B cell (primary cell): ENCODE data around the gene ALX3. TPM values are rescaled to one million over a fixed set of nuclear protein-coding genes. Genes with fewer than 3 reads are reported as not detected.

Experiments used
- ATAC-seq: fragments of 200-7000 bp; cut with Tn5 transposase; one replicate; pipeline ENCODE4 v1.10.0; 2021; ENCODE audit warnings: low read depth, mild to moderate bottlenecking, moderate number of reproducible peaks, moderate library complexity
- CTCF ChIA-PET: fragments of 350-600 bp; sonication (Branson Sonifier 250); formaldehyde crosslinking; loops from one replicate; lab custom pipeline; 2021; ENCODE audit warnings: antibody characterized with exemption, inconsistent platforms; lab: Charles Lee
- POLR2A ChIA-PET: fragments of 350-600 bp; sonication (Branson Sonifier 250); formaldehyde crosslinking; loops from one replicate; lab custom pipeline; 2021; ENCODE audit warnings: antibody characterized with exemption; lab: Charles Lee
- DNase-seq: peaks from one replicate; pipeline ENCODE4 v3.0.0; 2013
- H2AFZ ChIP-seq: 2 replicates; pipeline ENCODE4 v1.6.1; 2012; ENCODE audit warnings: mild to moderate bottlenecking, low read depth, low read length; ENCODE audit not compliant: insufficient read depth, poor library complexity, severe bottlenecking
- H3K27ac ChIP-seq, 2 donors: 1 replicate in 1 of 2; 2 replicates in 1 of 2; pipeline ENCODE4 v1.5.1; 2012 to 2013; ENCODE audit warnings: low read length in 2 of 2, mild to moderate bottlenecking in 2 of 2, moderate library complexity in 1 of 2
- H3K27me3 ChIP-seq, 4 experiments: fragments of 200-600 bp in 1 of 4; sonication (generic) in 1 of 4; replicated peaks in 1 of 4; 1 replicate in 2 of 4; 2 replicates in 2 of 4; pipeline versions ENCODE4 v1.6.1 to v1.7.0; 2013 to 2016; ENCODE audit warnings: low read length in 3 of 4, mild to moderate bottlenecking in 2 of 4, mixed read lengths in 1 of 4, moderate library complexity in 1 of 4; ENCODE audit not compliant: insufficient read depth in 4 of 4, control insufficient read depth in 3 of 4; ENCODE audit errors: control extremely low read depth in 1 of 4
- H3K36me3 ChIP-seq, 2 experiments: replicated peaks in 1 of 2; 1 replicate in 1 of 2; 2 replicates in 1 of 2; pipeline versions ENCODE4 v1.6.1 to v1.7.1; 2013; ENCODE audit warnings: low read length in 1 of 2; ENCODE audit not compliant: insufficient read depth in 2 of 2, control insufficient read depth in 1 of 2; ENCODE audit errors: control extremely low read depth in 1 of 2, extremely low read depth in 1 of 2
- H3K4me1 ChIP-seq, 2 donors: fragments of 200-600 bp in 1 of 2; sonication (generic) in 1 of 2; 1 replicate in 1 of 2; 2 replicates in 1 of 2; pipeline versions ENCODE4 v1.5.1 to v1.6.1; 2013 to 2017; ENCODE audit warnings: low read length in 2 of 2; ENCODE audit not compliant: control insufficient read depth in 2 of 2, insufficient read depth in 2 of 2
- H3K4me2 ChIP-seq: replicated peaks from 2 replicates; pipeline ENCODE3; 2012; ENCODE audit warnings: mild to moderate bottlenecking, low read depth, low read length; ENCODE audit not compliant: poor library complexity, severe bottlenecking
- H3K4me3 ChIP-seq, 5 experiments: fragments of 200-600 bp in 1 of 5; sonication (generic) in 1 of 5; 1 replicate in 3 of 5; 2 replicates in 2 of 5; pipeline versions ENCODE4 v1.5.1 to v1.7.0; 2011 to 2016; ENCODE audit warnings: low read length in 4 of 5, mild to moderate bottlenecking in 4 of 5, low read depth in 2 of 5, control low read depth in 1 of 5, moderate library complexity in 1 of 5; ENCODE audit not compliant: insufficient read depth in 1 of 5; ENCODE audit errors: control extremely low read depth in 1 of 5, extremely low read depth in 1 of 5
- H3K79me2 ChIP-seq: fragments of 200-600 bp; sonication (generic); one replicate; pipeline ENCODE4 v1.6.0; 2016; ENCODE audit warnings: low read length; ENCODE audit not compliant: control insufficient read depth, insufficient read depth
- H3K9ac ChIP-seq: fragments of 200-600 bp; sonication (generic); 2 replicates; pipeline ENCODE4 v1.6.1; 2017; ENCODE audit warnings: mild to moderate bottlenecking, low read length, moderate library complexity
- H3K9me3 ChIP-seq, 3 donors: one replicate each; pipeline versions ENCODE4 v1.6.1 to v1.7.1; 2013; ENCODE audit warnings: low read length in 2 of 3; ENCODE audit not compliant: control insufficient read depth in 2 of 3, insufficient read depth in 1 of 3; ENCODE audit errors: control extremely low read depth in 1 of 3
- H4K20me1 ChIP-seq: 2 replicates; pipeline ENCODE4 v1.6.0; 2012; ENCODE audit warnings: mild to moderate bottlenecking, low read length; ENCODE audit not compliant: insufficient read depth, control insufficient read depth, poor library complexity, severe bottlenecking
- H3K27ac Mint-ChIP-seq: one replicate; pipeline ENCODE4 v1.8.0; 2021; ENCODE audit warnings: mixed read lengths
- H3K27me3 Mint-ChIP-seq: one replicate; pipeline ENCODE4 v1.8.0; 2021; ENCODE audit warnings: mixed read lengths
- H3K4me1 Mint-ChIP-seq: one replicate; pipeline ENCODE4 v1.8.0; 2021; ENCODE audit warnings: mixed read lengths
- H3K4me3 Mint-ChIP-seq: one replicate; pipeline ENCODE4 v1.8.0; 2021; ENCODE audit warnings: mixed read lengths
- H3K9me3 Mint-ChIP-seq: one replicate; pipeline ENCODE4 v1.8.0; 2022; ENCODE audit warnings: mixed read lengths; ENCODE audit not compliant: insufficient read depth
- CTCF ChIP-seq: fragments of 200-600 bp; IDR thresholded peaks from one replicate; pipeline ENCODE4 v1.8.0; 2022; ENCODE audit warnings: antibody characterized with exemption, mild to moderate bottlenecking
- EZH2 ChIP-seq: IDR thresholded peaks from 2 replicates; pipeline ENCODE4 v1.6.1; 2012; ENCODE audit warnings: borderline replicate concordance, low read depth, mild to moderate bottlenecking, moderate library complexity, low read length; ENCODE audit not compliant: insufficient read depth, poor library complexity, severe bottlenecking
- WGBS: methylation state at CpG from one replicate; pipeline ENCODE4 v1.1.5; 2013; ENCODE audit warnings: missing lambda C conversion rate; ENCODE audit not compliant: insufficient coverage; 5-methylcytosine and 5-hydroxymethylcytosine counted together
- intact Hi-C: fragments of 100-400 bp; cut with micrococcal nuclease; formaldehyde crosslinking; loops from one replicate; pipeline ENCODE4 v1.10.0; 2022
- polyA plus RNA-seq: library from polyadenylated mRNA; depleted of rRNA; stranded (reverse); fragments of >200 nt; gene quantifications from 2 replicates; pipeline ENCODE4 v1.2.3, GENCODE V29; 2012
- total RNA-seq, 2 donors: library from RNA; stranded (reverse); fragments of 120-200 nt in 1 of 2; gene quantifications; 1 replicate in 1 of 2; 2 replicates in 1 of 2; pipeline versions ENCODE4 v1.2.3 to v1.2.4, GENCODE V29; 2013 to 2022

ALX3 gene
- total and polyA plus RNA-seq, 2 donors (not counting 1 experiment from before 2014, with no cell fraction given), result not detected

GRCh38 chr1:110085671-110086070 is 15.2 kb upstream of the ALX3 start:
- Histone ChIP-seq H3K9me3 (peaks cover 0 to 9% (median 0%) of the 10 kb centered on the region in 3 donors), H3K79me2 (no peaks in the 10 kb centered on the region), H3K27me3 (peaks cover 0 to 61% (median 27%) of the 10 kb centered on the region in 4 experiments), H3K4me3 (no peak overlapping the region), H3K9ac (no peak overlapping the region), H3K27ac (no peak overlapping the region), H3K36me3 (no peaks in the 10 kb centered on the region), H2AFZ (no peak overlapping the region), H4K20me1 (no peaks in the 10 kb centered on the region), H3K4me2 (no peak overlapping the region), H3K4me1 (peaks cover 12 to 21% of the 10 kb centered on the region in 2 donors)
- Mint-ChIP-seq H3K27ac (no peak overlapping the region), H3K4me1 (peaks cover 11% of the 10 kb centered on the region), H3K27me3 (peaks cover 58% of the 10 kb centered on the region), H3K9me3 (no peaks in the 10 kb centered on the region), H3K4me3 (peak overlapping the region; percentile 81)
- 97% methylated on average over 5 of the region's 5 CpGs for WGBS
- CTCF ChIA-PET, result interaction anchor here (1.1 kb wide), 1 partner anchor 24 kb away, joined by 3 read pairs; no protein-coding TSS in a partner anchor
- intact Hi-C loops, result no loop called here
- DNase-seq (no peak), ATAC-seq (no peak)
- POLR2A ChIA-PET, result no interaction called here
- no peak for TF ChIP-seq EZH2
- TF ChIP-seq CTCF, result no peak

GRCh38 chr1:110084227-110085078 is 14.0 kb upstream of the ALX3 start:
- H3K9me3 Mint-ChIP-seq, result no peaks in the 10 kb centered on the region
- H3K27ac Mint-ChIP-seq, result no peak overlapping the region
- no peaks in the 10 kb centered on the region for H3K79me2 ChIP-seq
- peak overlapping the region; percentile 97 for H3K4me2 ChIP-seq
- no peaks in the 10 kb centered on the region for H3K36me3 ChIP-seq
- peak overlapping the region; percentile 76 for H3K9ac ChIP-seq
- no peaks in the 10 kb centered on the region for H4K20me1 ChIP-seq
- ChIA-PET CTCF (interaction anchor here (1.0 kb wide), 1 partner anchor 28 kb away, joined by 3 read pairs; the partner anchor contains the start of gene UBL4B), POLR2A (no interaction called here)
- H2AFZ ChIP-seq, result peak overlapping the region; percentile 79
- H3K4me3 Mint-ChIP-seq, result peak overlapping the region; percentile 81
- intact Hi-C loops, result no loop called here
- WGBS, result 2% methylated on average over 70 of the region's 72 CpGs
- H3K27ac ChIP-seq, result no peak overlapping the region
- H3K9me3 ChIP-seq, result peaks cover 0 to 9% (median 0%) of the 10 kb centered on the region in 3 donors
- peaks cover 59% of the 10 kb centered on the region for H3K27me3 Mint-ChIP-seq
- H3K4me1 Mint-ChIP-seq, result peaks cover 11% of the 10 kb centered on the region
- H3K4me3 ChIP-seq, result peak overlapping the region; percentile 38 to 79 (median 57)
- TF ChIP-seq EZH2 (peak; percentile 42), CTCF (no peak)
- DNase-seq (peak; percentile 68), ATAC-seq (peak; percentile 57)
- peaks cover 0 to 61% (median 27%) of the 10 kb centered on the region in 4 experiments for H3K27me3 ChIP-seq
- H3K4me1 ChIP-seq, result peaks cover 12 to 21% of the 10 kb centered on the region in 2 donors
